HepG2 (cell line): ENCODE results near the gene GRK5. TPM values are rescaled to one million over a fixed set of nuclear protein-coding genes. Genes with fewer than 3 reads are reported as not detected.

Experiments
- ATAC-seq: fragments of 200-7000 bp; cut with Tn5 transposase; 3 replicates; pipeline ENCODE4 v1.9.1; 2020; ENCODE audit warnings: mild to moderate bottlenecking, moderate library complexity
- BruUV-seq: library from RNA; stranded (reverse); fragments of 400-500 nt; replicated peaks from 2 replicates; lab custom pipeline; 2021; lab: Mats Ljungman, UMichigan
- CTCF ChIA-PET: fragments of 300-600 bp; formaldehyde crosslinking; extraction: SDS; loops from one replicate; lab custom pipeline; 2021; ENCODE audit warnings: low total read pairs, inconsistent platforms, low intra/inter-chr PET ratio; lab: Yijun Ruan, JAX
- POLR2A ChIA-PET: fragments of 350-600 bp; sonication (Branson Sonifier 250); formaldehyde crosslinking; loops from one replicate; lab custom pipeline; 2020; ENCODE audit warnings: antibody characterized with exemption, inconsistent platforms; lab: Yijun Ruan, JAX
- DNase-seq: peaks from one replicate; pipeline ENCODE4 v3.0.0-alpha.2; 2015; ENCODE audit warnings: low spot score
- FAIRE-seq: peaks from 3 replicates; lab custom pipeline; 2011; peaks lifted over from hg19 to GRCh38; lab: Jason Lieb, UNC
- H2AFZ ChIP-seq: one replicate; pipeline ENCODE4 v1.6.1; 2011; ENCODE audit warnings: low read length, inconsistent platforms
- H3K27ac ChIP-seq: fragments of 300-600 bp; 3 replicates; pipeline ENCODE4 v1.8.0; 2011; ENCODE audit warnings: mixed run types, mild to moderate bottlenecking, mixed read lengths, low read length, inconsistent platforms; ENCODE audit not compliant: insufficient read depth; ENCODE audit errors: extremely low read length
- H3K27me3 ChIP-seq, 2 experiments: fragments of 200-600 bp in 1 of 2; 2 replicates in 1 of 2; 3 replicates in 1 of 2; pipeline versions ENCODE4 v1.6.0 to v1.8.0; 2011; ENCODE audit warnings: low read length in 2 of 2, mild to moderate bottlenecking in 2 of 2, moderate library complexity in 2 of 2, inconsistent platforms in 1 of 2; ENCODE audit not compliant: insufficient read depth in 2 of 2, control insufficient read depth in 1 of 2
- H3K36me3 ChIP-seq, 2 experiments: fragments of 200-600 bp in 1 of 2; replicated peaks in 1 of 2; 2 replicates in 1 of 2; 3 replicates in 1 of 2; pipeline versions ENCODE4 v1.5.1 to v1.8.0; 2011; ENCODE audit warnings: low read length in 2 of 2, inconsistent platforms in 1 of 2; ENCODE audit not compliant: insufficient read depth in 2 of 2, control insufficient read depth in 1 of 2
- H3K4me1 ChIP-seq: 2 replicates; pipeline ENCODE4 v1.5.1; 2012; ENCODE audit warnings: low read length, inconsistent platforms; ENCODE audit not compliant: insufficient read depth
- H3K4me2 ChIP-seq: 2 replicates; pipeline ENCODE4 v1.6.0; 2011; ENCODE audit warnings: low read depth, low read length, inconsistent platforms
- H3K4me3 ChIP-seq, 3 experiments: fragments of 200-600 bp in 1 of 3; sonication (generic), shearing (Covaris generic) in 1 of 3; replicated peaks in 1 of 3; 2 replicates each; pipeline ENCODE4 v1.5.1; 2011 to 2016; ENCODE audit warnings: low read length in 3 of 3, inconsistent platforms in 2 of 3, low read depth in 2 of 3, mild to moderate bottlenecking in 2 of 3, control low read depth in 1 of 3, mixed read lengths in 1 of 3; ENCODE audit not compliant: insufficient read depth in 1 of 3
- H3K79me2 ChIP-seq: one replicate; pipeline ENCODE4 v1.6.1; 2011; ENCODE audit warnings: low read length, inconsistent platforms; ENCODE audit not compliant: insufficient read depth
- H3K9ac ChIP-seq: 2 replicates; pipeline ENCODE4 v1.6.0; 2011; ENCODE audit warnings: mild to moderate bottlenecking, low read depth, low read length, inconsistent platforms; ENCODE audit not compliant: insufficient read depth
- H3K9me3 ChIP-seq: 2 replicates; pipeline ENCODE4 v1.5.1; 2012; ENCODE audit warnings: mild to moderate bottlenecking, low read length
- H4K20me1 ChIP-seq: 2 replicates; pipeline ENCODE4 v1.6.0; 2011; ENCODE audit warnings: inconsistent platforms, mild to moderate bottlenecking, low read length, moderate library complexity; ENCODE audit not compliant: insufficient read depth
- NFE2L1 ChIP-seq: sonication (generic); formaldehyde crosslinking; IDR thresholded peaks from 2 replicates; pipeline ENCODE4 v1.4.0; 2020; ENCODE audit warnings: missing genetic modification reagents, mild to moderate bottlenecking, borderline replicate concordance
- SNAPC5 ChIP-seq: sonication (generic); formaldehyde crosslinking; IDR thresholded peaks from 2 replicates; pipeline ENCODE4 v1.8.1; 2023; ENCODE audit warnings: mild to moderate bottlenecking, missing genetic modification reagents, borderline replicate concordance
- ZNF138 ChIP-seq: sonication (generic); formaldehyde crosslinking; IDR thresholded peaks from 2 replicates; pipeline ENCODE4 v1.5.0; 2020; ENCODE audit warnings: mild to moderate bottlenecking, low read depth, missing genetic modification reagents
- WGBS: methylation state at CpG from one replicate; pipeline ENCODE4 v1.1.6; 2017; ENCODE audit warnings: low lambda C conversion rate; 5-methylcytosine and 5-hydroxymethylcytosine counted together
- in situ Hi-C: cut with HindIII; loops from 2 replicates; pipeline ENCODE4 v1.10.0; 2017; ENCODE audit warnings: low pct_unique_long_range_greater_than_20kb; ENCODE audit not compliant: extremely low pct_ligation_motif_present
- intact Hi-C: fragments of 100-400 bp; cut with micrococcal nuclease; formaldehyde crosslinking; loops from one replicate; pipeline ENCODE4 v1.10.0; 2022; ENCODE audit not compliant: unreplicated experiment
- polyA plus RNA-seq, 8 experiments: library from polyadenylated mRNA; depleted of rRNA in 3 of 8; stranded (reverse) in 7 of 8; unstranded in 1 of 8; fragments of >200 nt; fragmentation: Illumina TruSeq in 4 of 8; extraction: Trizol in 4 of 8; gene quantifications; 2 replicates each; pipeline versions ENCODE4 v1.2.1 to v1.2.3, GENCODE V29; 2011 to 2016; ENCODE audit warnings: low read depth in 4 of 8, missing spikeins in 1 of 8, mixed read lengths in 1 of 8; ENCODE audit not compliant: insufficient read depth in 1 of 8
- total RNA-seq, 5 experiments: library from RNA; depleted of rRNA; stranded (reverse); fragments of >200 nt; fragmentation: Illumina TruSeq; extraction: Trizol; gene quantifications; 2 replicates each; pipeline ENCODE4 v1.2.3, GENCODE V29; 2016; ENCODE audit warnings: low read depth in 1 of 5
- TF ChIP-seq, protein P1 (sequence below): sonication (generic); formaldehyde crosslinking; IDR thresholded peaks from one replicate; pipeline ENCODE4 v1.5.1; 2020; ENCODE audit warnings: mild to moderate bottlenecking, missing genetic modification reagents; ENCODE audit errors: not compliant biosample characterization
- TF ChIP-seq, protein P2 (sequence below): sonication (generic); formaldehyde crosslinking; IDR thresholded peaks from 2 replicates; pipeline ENCODE4 v1.4.0; 2020; ENCODE audit warnings: missing genetic modification reagents

Gene GRK5
- total and polyA plus RNA-seq, 2 of the 13 experiments (the other 11 are each of a cell fraction or from before 2014, with no cell fraction given) = 10.4 to 12.6 TPM

GRCh38 chr10:119346095-119346832, 138.9 kb downstream of the GRK5 start:
- in situ Hi-C loops = no loop called here
- ChIA-PET POLR2A (no interaction called here), CTCF (no interaction called here)
- TF ChIP-seq SNAPC5 (CRISPR knock-in tag) (no peak), ZNF138 (CRISPR knock-in tag) (no peak), NFE2L1 (CRISPR knock-in tag) (no peak)
- TF ChIP-seq, protein P1, sequence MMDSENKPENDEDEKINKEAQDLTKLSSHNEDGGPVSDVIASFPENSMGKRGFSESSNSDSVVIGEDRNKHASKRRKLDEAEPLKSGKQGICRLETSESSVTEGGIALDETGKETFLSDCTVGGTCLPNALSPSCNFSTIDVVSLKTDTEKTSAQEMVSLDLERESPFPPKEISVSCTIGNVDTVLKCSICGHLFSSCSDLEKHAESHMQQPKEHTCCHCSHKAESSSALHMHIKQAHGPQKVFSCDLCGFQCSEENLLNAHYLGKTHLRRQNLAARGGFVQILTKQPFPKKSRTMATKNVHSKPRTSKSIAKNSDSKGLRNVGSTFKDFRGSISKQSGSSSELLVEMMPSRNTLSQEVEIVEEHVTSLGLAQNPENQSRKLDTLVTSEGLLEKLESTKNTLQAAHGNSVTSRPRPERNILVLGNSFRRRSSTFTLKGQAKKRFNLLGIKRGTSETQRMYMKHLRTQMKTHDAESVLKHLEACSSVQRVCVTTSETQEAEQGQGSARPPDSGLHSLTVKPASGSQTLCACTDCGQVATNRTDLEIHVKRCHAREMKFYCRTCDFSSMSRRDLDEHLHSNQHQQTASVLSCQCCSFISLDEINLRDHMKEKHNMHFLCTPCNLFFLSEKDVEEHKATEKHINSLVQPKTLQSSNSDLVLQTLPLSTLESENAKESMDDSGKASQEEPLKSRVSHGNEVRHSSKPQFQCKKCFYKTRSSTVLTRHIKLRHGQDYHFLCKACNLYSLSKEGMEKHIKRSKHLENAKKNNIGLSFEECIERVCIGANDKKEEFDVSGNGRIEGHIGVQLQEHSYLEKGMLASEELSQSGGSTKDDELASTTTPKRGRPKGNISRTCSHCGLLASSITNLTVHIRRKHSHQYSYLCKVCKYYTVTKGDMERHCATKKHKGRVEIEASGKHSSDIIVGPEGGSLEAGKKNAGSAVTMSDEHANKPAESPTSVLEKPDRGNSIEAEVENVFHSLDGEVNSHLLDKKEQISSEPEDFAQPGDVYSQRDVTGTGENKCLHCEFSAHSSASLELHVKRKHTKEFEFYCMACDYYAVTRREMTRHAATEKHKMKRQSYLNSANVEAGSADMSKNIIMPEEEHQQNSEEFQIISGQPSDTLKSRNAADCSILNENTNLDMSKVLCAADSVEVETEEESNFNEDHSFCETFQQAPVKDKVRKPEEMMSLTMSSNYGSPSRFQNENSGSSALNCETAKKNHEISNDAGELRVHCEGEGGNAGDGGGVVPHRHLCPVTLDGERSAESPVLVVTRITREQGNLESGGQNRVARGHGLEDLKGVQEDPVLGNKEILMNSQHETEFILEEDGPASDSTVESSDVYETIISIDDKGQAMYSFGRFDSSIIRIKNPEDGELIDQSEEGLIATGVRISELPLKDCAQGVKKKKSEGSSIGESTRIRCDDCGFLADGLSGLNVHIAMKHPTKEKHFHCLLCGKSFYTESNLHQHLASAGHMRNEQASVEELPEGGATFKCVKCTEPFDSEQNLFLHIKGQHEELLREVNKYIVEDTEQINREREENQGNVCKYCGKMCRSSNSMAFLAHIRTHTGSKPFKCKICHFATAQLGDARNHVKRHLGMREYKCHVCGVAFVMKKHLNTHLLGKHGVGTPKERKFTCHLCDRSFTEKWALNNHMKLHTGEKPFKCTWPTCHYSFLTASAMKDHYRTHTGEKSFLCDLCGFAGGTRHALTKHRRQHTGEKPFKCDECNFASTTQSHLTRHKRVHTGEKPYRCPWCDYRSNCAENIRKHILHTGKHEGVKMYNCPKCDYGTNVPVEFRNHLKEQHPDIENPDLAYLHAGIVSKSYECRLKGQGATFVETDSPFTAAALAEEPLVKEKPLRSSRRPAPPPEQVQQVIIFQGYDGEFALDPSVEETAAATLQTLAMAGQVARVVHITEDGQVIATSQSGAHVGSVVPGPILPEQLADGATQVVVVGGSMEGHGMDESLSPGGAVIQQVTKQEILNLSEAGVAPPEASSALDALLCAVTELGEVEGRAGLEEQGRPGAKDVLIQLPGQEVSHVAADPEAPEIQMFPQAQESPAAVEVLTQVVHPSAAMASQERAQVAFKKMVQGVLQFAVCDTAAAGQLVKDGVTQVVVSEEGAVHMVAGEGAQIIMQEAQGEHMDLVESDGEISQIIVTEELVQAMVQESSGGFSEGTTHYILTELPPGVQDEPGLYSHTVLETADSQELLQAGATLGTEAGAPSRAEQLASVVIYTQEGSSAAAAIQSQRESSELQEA (CRISPR knock-in tag) = no peak
- TF ChIP-seq, protein P2, sequence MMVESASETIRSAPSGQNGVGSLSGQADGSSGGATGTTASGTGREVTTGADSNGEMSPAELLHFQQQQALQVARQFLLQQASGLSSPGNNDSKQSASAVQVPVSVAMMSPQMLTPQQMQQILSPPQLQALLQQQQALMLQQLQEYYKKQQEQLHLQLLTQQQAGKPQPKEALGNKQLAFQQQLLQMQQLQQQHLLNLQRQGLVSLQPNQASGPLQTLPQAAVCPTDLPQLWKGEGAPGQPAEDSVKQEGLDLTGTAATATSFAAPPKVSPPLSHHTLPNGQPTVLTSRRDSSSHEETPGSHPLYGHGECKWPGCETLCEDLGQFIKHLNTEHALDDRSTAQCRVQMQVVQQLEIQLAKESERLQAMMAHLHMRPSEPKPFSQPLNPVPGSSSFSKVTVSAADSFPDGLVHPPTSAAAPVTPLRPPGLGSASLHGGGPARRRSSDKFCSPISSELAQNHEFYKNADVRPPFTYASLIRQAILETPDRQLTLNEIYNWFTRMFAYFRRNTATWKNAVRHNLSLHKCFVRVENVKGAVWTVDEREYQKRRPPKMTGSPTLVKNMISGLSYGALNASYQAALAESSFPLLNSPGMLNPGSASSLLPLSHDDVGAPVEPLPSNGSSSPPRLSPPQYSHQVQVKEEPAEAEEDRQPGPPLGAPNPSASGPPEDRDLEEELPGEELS = no peak
- H3K9me3 ChIP-seq = no peaks in the 10 kb centered on the region
- H3K4me1 ChIP-seq = peaks cover 13% of the 10 kb centered on the region
- peaks cover 2% of the 10 kb centered on the region for H3K79me2 ChIP-seq
- FAIRE-seq (no peak), DNase-seq (no peak), ATAC-seq (no peak)
- H3K4me3 ChIP-seq = no peak overlapping the region
- no peak overlapping the region for H3K9ac ChIP-seq
- no peaks in the 10 kb centered on the region for H3K27me3 ChIP-seq
- intact Hi-C loops = no loop called here
- H3K27ac ChIP-seq = no peak overlapping the region
- 95% methylated on average over 10 of the region's 16 CpGs for WGBS
- no peaks in the 10 kb centered on the region for H3K36me3 ChIP-seq
- no peak overlapping the region for H3K4me2 ChIP-seq
- H2AFZ ChIP-seq = no peak overlapping the region
- BruUV-seq = no TSS peak
- H4K20me1 ChIP-seq = no peaks in the 10 kb centered on the region
